ENCODE results near the gene PIK3CA.
"Not testable (repeated sequence)": the region's sequence is repeated elsewhere in the genome, so short reads cannot be mapped to it uniquely, and the experiment has no call there.

- TF ChIP-seq PAX5 (IDR thresholded peaks at IDR 0.05; ENCODE audit: insufficient read depth, low read length, severe bottlenecking); TAF1 (IDR thresholded peaks at IDR 0.05; ENCODE audit: low read depth, low read length); POLR2A (IDR thresholded peaks at IDR 0.05; ENCODE audit: low read depth, low read length); POLR2AphosphoS5 (IDR thresholded peaks at IDR 0.05; ENCODE audit: low read depth, low read length); SPI1 (IDR thresholded peaks at IDR 0.05; ENCODE audit: low read depth, low read length): not testable (repeated sequence)
Measured at GRCh38 chr3:179132191-179132890, 15.8 kb upstream of the PIK3CA start.

All from GM12891 (cell line).